Hematopoietic multipotent progenitor cell treated with erythropoietin and hydrocortisone succinate and interleukin-3 and kit ligand, for 6 days (in vitro differentiated cells): Measurements from ENCODE around the gene B4GALT1.
"Not testable (repeated sequence)": the region's sequence is repeated elsewhere in the genome, so short reads cannot be mapped to it uniquely, and the experiment has no call there.

Experiments
- DNase-seq: peaks from one replicate; pipeline ENCODE4 v3.0.0-alpha.2; 2015

The B4GALT1 gene

GRCh38 chr9:33092634-33093033, 74.5 kb downstream of the B4GALT1 start:
- DNase-seq = no peak

- not testable (repeated sequence) for DNase-seq
Observed at GRCh38 chr9:33085672-33086071, 81.5 kb downstream of the B4GALT1 start.

GRCh38 chr9:33082538-33083326, 84.4 kb downstream of the B4GALT1 start:
- peak; percentile 38 for DNase-seq

GRCh38 chr9:33082128-33082527, 85.0 kb downstream of the B4GALT1 start:
- no peak for DNase-seq

GRCh38 chr9:33081128-33081851, 85.8 kb downstream of the B4GALT1 start:
- peak; percentile 92 for DNase-seq

- DNase-seq = no peak
Observed at GRCh38 chr9:33080534-33080933, 86.6 kb downstream of the B4GALT1 start.

- peak; percentile 99 for DNase-seq
Observed at GRCh38 chr9:33076046-33077004, 90.8 kb downstream of the B4GALT1 start, which contains the start of gene SMU1. Gene SMU1 (minus strand): TSS chr9:33076674. CDS start chr9:33076608, 66 bp downstream.

- DNase-seq = no peak
Observed at GRCh38 chr9:33068991-33069390, 98.1 kb downstream of the B4GALT1 start.

GRCh38 chr9:33065157-33066076, 101.7 kb downstream of the B4GALT1 start:
- no peak for DNase-seq
